ENCODE data around the gene PNMA8A.

- TF ChIP-seq CTCF (conservative IDR thresholded peaks at IDR 0.05; ENCODE audit: low read length) (no peak), EZH2phosphoT487 (IDR thresholded peaks at IDR 0.05; ENCODE audit: borderline replicate concordance, low read depth, low read length) (no peak)
Measured at GRCh38 chr19:46520616-46521015, 49.3 kb upstream of the PNMA8A start.
